IPS DF 6.9 (cell line): ENCODE measurements around the gene SKI.

ENCODE experiments used
- DNase-seq: peaks from one replicate; pipeline ENCODE4 v3.0.0-alpha.2; 2013; ENCODE audit warnings: low read depth, low spot score
- H3K27ac ChIP-seq: one replicate; pipeline ENCODE4 v1.5.1; 2013; ENCODE audit warnings: low read length, control low read depth
- H3K27me3 ChIP-seq: 2 replicates; pipeline ENCODE4 v1.6.1; 2013; ENCODE audit warnings: mild to moderate bottlenecking, low read length; ENCODE audit not compliant: control insufficient read depth, insufficient read depth
- H3K36me3 ChIP-seq: 2 replicates; pipeline ENCODE4 v1.6.1; 2013; ENCODE audit warnings: low read length; ENCODE audit not compliant: control insufficient read depth, insufficient read depth
- H3K4me1 ChIP-seq: 2 replicates; pipeline ENCODE4 v1.6.1; 2013; ENCODE audit warnings: low read length; ENCODE audit not compliant: control insufficient read depth, insufficient read depth
- H3K4me3 ChIP-seq: 2 replicates; pipeline ENCODE4 v1.5.1; 2013; ENCODE audit warnings: mild to moderate bottlenecking, low read length
- H3K9me3 ChIP-seq: 2 replicates; pipeline ENCODE4 v1.6.1; 2013; ENCODE audit warnings: low read length, inconsistent platforms; ENCODE audit not compliant: control insufficient read depth, insufficient read depth
- WGBS: extraction: QIAGEN DNeasy Blood & Tissue Kit; methylation state at CpG from one replicate; pipeline ENCODE4 v1.1.7; 2013; ENCODE audit warnings: mixed read lengths, missing lambda C conversion rate; ENCODE audit not compliant: insufficient read length, insufficient coverage; 5-methylcytosine and 5-hydroxymethylcytosine counted together

The SKI gene

GRCh38 chr1:2185880-2186855, 42.0 kb upstream of the SKI start:
- WGBS: no CpG with 5 or more reads among the region's 38 CpGs

GRCh38 chr1:2186901-2187300, 41.2 kb upstream of the SKI start:
- Histone ChIP-seq H3K4me1 (0 out of 2 replicates have a peak, but pooled peaks cover 2% of the 10 kb centered on the region), H3K4me3 (no peak overlapping the region), H3K9me3 (no peaks in the 10 kb centered on the region), H3K27me3 (no peaks in the 10 kb centered on the region), H3K36me3 (peaks cover 5% of the 10 kb centered on the region; the same call in 1 of the 2 replicates), H3K27ac (no peak overlapping the region)
- 100% methylated on average over 1 of the region's 9 CpGs for WGBS
- DNase-seq: no peak

More at GRCh38 chr1:2185880-2186855, 42.0 kb upstream of the SKI start:
- no peaks in the 10 kb centered on the region for H3K9me3 ChIP-seq
- DNase-seq: no peak
- H3K27ac ChIP-seq: no peak overlapping the region
- no peak overlapping the region for H3K4me3 ChIP-seq
- 0 out of 2 replicates have a peak, but pooled peaks cover 2% of the 10 kb centered on the region for H3K4me1 ChIP-seq
- peaks cover 5% of the 10 kb centered on the region; the same call in 1 of the 2 replicates for H3K36me3 ChIP-seq
- no peaks in the 10 kb centered on the region for H3K27me3 ChIP-seq

- H3K4me1 ChIP-seq: 0 out of 2 replicates have a peak, but pooled peaks cover 2% of the 10 kb centered on the region
- no peak for DNase-seq
- H3K4me3 ChIP-seq: no peak overlapping the region
- peaks cover 5% of the 10 kb centered on the region; the same call in 1 of the 2 replicates for H3K36me3 ChIP-seq
- no peak overlapping the region for H3K27ac ChIP-seq
- WGBS: no CpG with 5 or more reads among the region's 13 CpGs
- H3K9me3 ChIP-seq: no peaks in the 10 kb centered on the region
- H3K27me3 ChIP-seq: no peaks in the 10 kb centered on the region
These were observed 40.5 kb upstream of the SKI start for GRCh38 chr1:2187619-2188018.

- WGBS: no CpG with 5 or more reads among the region's 16 CpGs
- H3K36me3 ChIP-seq: peaks cover 5% of the 10 kb centered on the region; the same call in 1 of the 2 replicates
- DNase-seq: no peak
These were observed 39.8 kb upstream of the SKI start for GRCh38 chr1:2188336-2188735.

GRCh38 chr1:2189459-2190425, 38.4 kb upstream of the SKI start:
- no peaks in the 10 kb centered on the region for H3K27me3 ChIP-seq
- peaks cover 3% of the 10 kb centered on the region; the same call in 1 of the 2 replicates for H3K4me1 ChIP-seq
- WGBS: no CpG with 5 or more reads among the region's 65 CpGs
- H3K27ac ChIP-seq: no peak overlapping the region
- peaks cover 5% of the 10 kb centered on the region; the same call in 1 of the 2 replicates for H3K36me3 ChIP-seq
- H3K9me3 ChIP-seq: no peaks in the 10 kb centered on the region
- H3K4me3 ChIP-seq: peak overlapping the region; percentile 2; the same call in 1 of the 2 replicates
- DNase-seq: no peak

More at GRCh38 chr1:2188336-2188735, 39.8 kb upstream of the SKI start:
- H3K9me3 ChIP-seq: no peaks in the 10 kb centered on the region
- H3K27ac ChIP-seq: no peak overlapping the region
- H3K27me3 ChIP-seq: no peaks in the 10 kb centered on the region
- H3K4me1 ChIP-seq: 0 out of 2 replicates have a peak, but pooled peaks cover 2% of the 10 kb centered on the region
- H3K4me3 ChIP-seq: no peak overlapping the region

GRCh38 chr1:2190491-2190976, 37.6 kb upstream of the SKI start:
- Histone ChIP-seq H3K27me3 (no peaks in the 10 kb centered on the region), H3K4me1 (peaks cover 4% of the 10 kb centered on the region; the same call in 1 of the 2 replicates), H3K27ac (no peak overlapping the region), H3K4me3 (no peak overlapping the region), H3K9me3 (no peaks in the 10 kb centered on the region), H3K36me3 (no peaks in the 10 kb centered on the region; the same call in 1 of the 2 replicates)
- WGBS: no CpG with 5 or more reads among the region's 19 CpGs
- DNase-seq: no peak

- Histone ChIP-seq H3K4me3 (no peak overlapping the region), H3K27me3 (no peaks in the 10 kb centered on the region), H3K36me3 (no peaks in the 10 kb centered on the region; the same call in 1 of the 2 replicates), H3K4me1 (peaks cover 4% of the 10 kb centered on the region; the same call in 1 of the 2 replicates), H3K27ac (no peak overlapping the region), H3K9me3 (no peaks in the 10 kb centered on the region)
- no CpG with 5 or more reads among the region's 30 CpGs for WGBS
- no peak for DNase-seq
These were observed 35.8 kb upstream of the SKI start for GRCh38 chr1:2192031-2192995.

GRCh38 chr1:2193514-2194281, 34.4 kb upstream of the SKI start:
- no CpG with 5 or more reads among the region's 44 CpGs for WGBS
- Histone ChIP-seq H3K4me3 (peak overlapping the region; percentile 14; the same call in 1 of the 2 replicates), H3K27ac (no peak overlapping the region), H3K27me3 (no peaks in the 10 kb centered on the region), H3K4me1 (peaks cover 5% of the 10 kb centered on the region; the same call in 1 of the 2 replicates), H3K36me3 (no peaks in the 10 kb centered on the region; the same call in 1 of the 2 replicates), H3K9me3 (no peaks in the 10 kb centered on the region)
- no peak for DNase-seq
